ENCODE measurements around the gene RIMKLB.

- no peak for TF ChIP-seq CTCF (IDR thresholded peaks at IDR 0.05)
- TF ChIP-seq POLR2A (IDR thresholded peaks at IDR 0.05) = no peak
- no peak for TF ChIP-seq POLR2AphosphoS5 (IDR thresholded peaks at IDR 0.05)
These were observed 133.3 kb downstream of the RIMKLB start for GRCh38 chr12:8831116-8831515.
